ENCODE results near the gene SLC44A1.

- TF ChIP-seq, protein P1, sequence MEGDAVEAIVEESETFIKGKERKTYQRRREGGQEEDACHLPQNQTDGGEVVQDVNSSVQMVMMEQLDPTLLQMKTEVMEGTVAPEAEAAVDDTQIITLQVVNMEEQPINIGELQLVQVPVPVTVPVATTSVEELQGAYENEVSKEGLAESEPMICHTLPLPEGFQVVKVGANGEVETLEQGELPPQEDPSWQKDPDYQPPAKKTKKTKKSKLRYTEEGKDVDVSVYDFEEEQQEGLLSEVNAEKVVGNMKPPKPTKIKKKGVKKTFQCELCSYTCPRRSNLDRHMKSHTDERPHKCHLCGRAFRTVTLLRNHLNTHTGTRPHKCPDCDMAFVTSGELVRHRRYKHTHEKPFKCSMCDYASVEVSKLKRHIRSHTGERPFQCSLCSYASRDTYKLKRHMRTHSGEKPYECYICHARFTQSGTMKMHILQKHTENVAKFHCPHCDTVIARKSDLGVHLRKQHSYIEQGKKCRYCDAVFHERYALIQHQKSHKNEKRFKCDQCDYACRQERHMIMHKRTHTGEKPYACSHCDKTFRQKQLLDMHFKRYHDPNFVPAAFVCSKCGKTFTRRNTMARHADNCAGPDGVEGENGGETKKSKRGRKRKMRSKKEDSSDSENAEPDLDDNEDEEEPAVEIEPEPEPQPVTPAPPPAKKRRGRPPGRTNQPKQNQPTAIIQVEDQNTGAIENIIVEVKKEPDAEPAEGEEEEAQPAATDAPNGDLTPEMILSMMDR (IDR thresholded peaks at IDR 0.05) = no peak
- TF ChIP-seq POLR2A (IDR thresholded peaks at IDR 0.05) = no peak
Measured at GRCh38 chr9:105354448-105354847, 110.0 kb downstream of the SLC44A1 start.

Measured in Peyer's patch (tissue), 4 donors.